Rectal smooth muscle tissue (tissue), 1 donor: ENCODE results near the gene MTERF4.

Source experiments
- H3K27ac ChIP-seq: one replicate; pipeline ENCODE4 v1.7.0; 2013; ENCODE audit warnings: low read depth, low read length, inconsistent platforms
- H3K27me3 ChIP-seq: one replicate; pipeline ENCODE4 v1.7.0; 2013; ENCODE audit warnings: low read length; ENCODE audit not compliant: control insufficient read depth, insufficient read depth
- H3K36me3 ChIP-seq: one replicate; pipeline ENCODE4 v1.7.0; 2013; ENCODE audit warnings: low read length; ENCODE audit not compliant: control insufficient read depth, insufficient read depth
- H3K4me1 ChIP-seq: one replicate; pipeline ENCODE4 v1.7.0; 2013; ENCODE audit warnings: low read length; ENCODE audit not compliant: control insufficient read depth, insufficient read depth
- H3K4me3 ChIP-seq: one replicate; pipeline ENCODE4 v1.7.0; 2013; ENCODE audit warnings: low read length
- H3K9ac ChIP-seq: one replicate; pipeline ENCODE4 v1.7.0; 2013; ENCODE audit warnings: low read length

Gene MTERF4

GRCh38 chr2:241102239-241102803 lies at the start of gene MTERF4:
MTERF4 (minus strand) TSS chr2:241102287; CDS start chr2:241102273, 14 bp downstream.
- no peaks in the 10 kb centered on the region for H3K27me3 ChIP-seq
- H3K36me3 ChIP-seq: peaks cover 4% of the 10 kb centered on the region
- peaks cover 3% of the 10 kb centered on the region for H3K4me1 ChIP-seq
- peak within 1 kb of the TSS; percentile 69 for H3K9ac ChIP-seq
- H3K27ac ChIP-seq: peak within 1 kb of the TSS; percentile 79
- H3K4me3 ChIP-seq: peak within 1 kb of the TSS; percentile 78

- Histone ChIP-seq H3K27ac (peak overlapping the region; percentile 52), H3K27me3 (no peaks in the 10 kb centered on the region), H3K4me1 (peaks cover 6% of the 10 kb centered on the region)
These were observed 48.8 kb upstream of the MTERF4 start for GRCh38 chr2:241150660-241151530.

GRCh38 chr2:241149925-241150659 lies 48.0 kb upstream of the MTERF4 start, which contains the start of gene PPP1R7:
PPP1R7 (plus strand) TSS chr2:241150467; CDS start chr2:241150496, 29 bp downstream.
- Histone ChIP-seq H3K36me3 (no peaks in the 10 kb centered on the region), H3K4me3 (peak within 1 kb of the TSS; percentile 89), H3K4me1 (peaks cover 6% of the 10 kb centered on the region), H3K9ac (peak within 1 kb of the TSS; percentile 34), H3K27me3 (no peaks in the 10 kb centered on the region), H3K27ac (peak within 1 kb of the TSS; percentile 52)

More at GRCh38 chr2:241150660-241151530, 48.8 kb upstream of the MTERF4 start:
- Histone ChIP-seq H3K36me3 (no peaks in the 10 kb centered on the region), H3K9ac (peak overlapping the region; percentile 34), H3K4me3 (peak overlapping the region; percentile 89)

- Histone ChIP-seq H3K4me1 (peaks cover 6% of the 10 kb centered on the region), H3K27ac (no peak overlapping the region), H3K36me3 (no peaks in the 10 kb centered on the region), H3K9ac (no peak overlapping the region), H3K4me3 (peak overlapping the region; percentile 89), H3K27me3 (no peaks in the 10 kb centered on the region)
These were observed 47.5 kb upstream of the MTERF4 start for GRCh38 chr2:241149675-241149924.

GRCh38 chr2:241148891-241149674 lies 47.0 kb upstream of the MTERF4 start, which contains the start of gene PASK:
PASK (minus strand) TSS chr2:241149472; CDS start chr2:241143032, 6,440 bp downstream.
- peak within 1 kb of the TSS; percentile 89 for H3K4me3 ChIP-seq
- no peaks in the 10 kb centered on the region for H3K27me3 ChIP-seq
- H3K27ac ChIP-seq: peak within 1 kb of the TSS; percentile 52
- no peaks in the 10 kb centered on the region for H3K36me3 ChIP-seq
- H3K9ac ChIP-seq: no peak within 1 kb of the TSS
- peaks cover 6% of the 10 kb centered on the region for H3K4me1 ChIP-seq

- no peaks in the 10 kb centered on the region for H3K36me3 ChIP-seq
- H3K9ac ChIP-seq: no peak overlapping the region
- H3K27me3 ChIP-seq: no peaks in the 10 kb centered on the region
- H3K27ac ChIP-seq: no peak overlapping the region
- H3K4me1 ChIP-seq: peaks cover 6% of the 10 kb centered on the region
- peak overlapping the region; percentile 89 for H3K4me3 ChIP-seq
These were observed 46.2 kb upstream of the MTERF4 start for GRCh38 chr2:241148239-241148638.

GRCh38 chr2:241147336-241147735 lies 45.2 kb upstream of the MTERF4 start:
- no peak overlapping the region for H3K4me3 ChIP-seq
- H3K4me1 ChIP-seq: peaks cover 6% of the 10 kb centered on the region
- H3K27ac ChIP-seq: no peak overlapping the region
- H3K27me3 ChIP-seq: no peaks in the 10 kb centered on the region
- H3K9ac ChIP-seq: no peak overlapping the region
- no peaks in the 10 kb centered on the region for H3K36me3 ChIP-seq

GRCh38 chr2:241146286-241146685 lies 44.2 kb upstream of the MTERF4 start:
- Histone ChIP-seq H3K27me3 (no peaks in the 10 kb centered on the region), H3K4me3 (no peak overlapping the region), H3K36me3 (no peaks in the 10 kb centered on the region), H3K9ac (no peak overlapping the region), H3K27ac (no peak overlapping the region), H3K4me1 (peaks cover 6% of the 10 kb centered on the region)

- Histone ChIP-seq H3K4me3 (no peak overlapping the region), H3K27me3 (no peaks in the 10 kb centered on the region), H3K4me1 (no peaks in the 10 kb centered on the region), H3K27ac (no peak overlapping the region), H3K36me3 (no peaks in the 10 kb centered on the region), H3K9ac (no peak overlapping the region)
These were observed 40.5 kb upstream of the MTERF4 start for GRCh38 chr2:241142593-241142992.

- Histone ChIP-seq H3K4me3 (no peak overlapping the region), H3K36me3 (no peaks in the 10 kb centered on the region), H3K4me1 (no peaks in the 10 kb centered on the region), H3K9ac (no peak overlapping the region), H3K27ac (no peak overlapping the region), H3K27me3 (no peaks in the 10 kb centered on the region)
These were observed 40.0 kb upstream of the MTERF4 start for GRCh38 chr2:241142063-241142462.

- no peak overlapping the region for H3K27ac ChIP-seq
- no peaks in the 10 kb centered on the region for H3K27me3 ChIP-seq
- no peak overlapping the region for H3K9ac ChIP-seq
- H3K4me1 ChIP-seq: no peaks in the 10 kb centered on the region
- no peaks in the 10 kb centered on the region for H3K36me3 ChIP-seq
- H3K4me3 ChIP-seq: no peak overlapping the region
These were observed 39.2 kb upstream of the MTERF4 start for GRCh38 chr2:241141214-241141770.
